Non-pigmented ciliary epithelial cell (primary cell): ENCODE data around the gene LYPLA2.
"Not testable (repeated sequence)": the region's sequence is repeated elsewhere in the genome, so short reads cannot be mapped to it uniquely, and the experiment has no call there.

Experiments used
- DNase-seq: peaks from one replicate; pipeline ENCODE4 v3.0.0-alpha.2; 2010; ENCODE audit warnings: low read depth

LYPLA2 gene

DNA sequence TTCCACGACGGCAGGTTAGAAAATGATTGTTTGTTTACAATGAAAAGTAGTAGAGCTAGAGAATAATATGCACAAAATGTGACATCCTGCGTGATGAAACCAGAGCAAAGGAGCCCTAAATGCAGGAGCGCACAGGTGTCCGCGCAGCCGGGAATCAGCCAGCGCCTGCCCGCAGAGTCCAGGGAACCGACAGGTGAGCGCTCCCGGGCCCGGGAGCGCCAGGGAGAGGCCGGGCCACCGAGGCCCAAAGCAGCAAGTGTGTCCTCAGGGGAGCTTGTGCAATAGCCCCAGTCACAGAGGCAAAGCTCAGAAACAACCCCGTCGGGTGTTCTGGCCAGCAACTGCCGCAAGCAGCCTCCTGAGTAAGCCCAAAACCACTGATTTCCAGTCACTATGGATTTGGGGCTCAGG, 10.4 kb downstream of the LYPLA2 start:
- DNase-seq = no peak

DNA sequence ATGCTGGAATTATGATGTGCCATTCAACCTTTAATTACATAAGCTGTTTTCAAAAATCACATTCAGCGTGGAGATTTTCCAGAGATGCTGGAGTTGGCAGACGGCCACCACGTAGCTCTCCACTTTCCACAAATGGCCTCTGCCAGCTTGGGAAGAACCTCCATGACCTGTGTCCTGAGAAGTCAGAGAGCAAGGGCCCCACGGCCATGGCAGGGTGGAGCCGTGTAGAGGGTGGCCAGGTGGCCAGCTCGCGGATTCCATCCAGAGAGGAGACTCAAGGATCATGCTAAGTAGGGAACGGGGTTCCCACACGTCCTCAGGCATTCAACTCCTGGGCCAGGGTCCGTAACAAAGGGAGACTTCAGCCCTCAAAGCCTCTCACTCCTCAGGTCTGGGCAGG, 10.9 kb downstream of the LYPLA2 start:
- DNase-seq = no peak

- not testable (repeated sequence) for DNase-seq
Observed at GRCh38 chr1:23802809-23803342, 11.9 kb downstream of the LYPLA2 start.

- no peak for DNase-seq
Observed at GRCh38 chr1:23803674-23804073, 12.7 kb downstream of the LYPLA2 start.

DNA sequence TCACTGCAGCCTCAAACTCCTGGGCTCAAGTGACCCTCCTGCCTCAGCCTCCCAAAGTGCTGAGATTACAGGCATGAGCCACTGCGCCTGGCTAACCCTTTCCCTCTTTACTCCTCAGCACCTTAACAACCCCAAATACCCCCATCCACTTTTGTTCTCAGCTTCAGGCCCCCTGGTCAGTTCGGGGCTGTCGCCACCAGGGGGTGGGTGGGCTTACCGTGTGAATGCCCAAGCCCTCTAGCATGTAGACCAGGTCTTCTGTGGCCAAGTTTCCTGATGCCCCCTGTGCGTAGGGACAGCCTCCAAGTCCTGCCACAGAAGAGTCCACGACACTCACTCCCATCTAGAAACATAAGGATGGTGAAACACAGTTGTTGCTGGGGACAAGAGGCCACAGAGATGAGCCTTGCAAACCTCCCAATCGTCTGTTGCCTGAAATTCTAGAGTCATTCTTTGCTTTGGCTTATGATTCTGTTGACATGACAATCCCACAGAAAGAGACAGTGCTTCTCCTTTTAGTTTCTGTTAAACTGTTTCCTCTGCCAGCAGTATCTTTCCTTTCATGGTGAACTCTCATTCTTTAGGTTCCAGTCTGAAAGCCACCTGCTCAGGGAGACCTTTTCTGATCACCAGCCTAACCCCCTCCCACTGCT, 13.4 kb downstream of the LYPLA2 start:
- no peak for DNase-seq

GRCh38 chr1:23805025-23805424, 14.1 kb downstream of the LYPLA2 start:
- no peak for DNase-seq

GRCh38 chr1:23806280-23806679, 15.3 kb downstream of the LYPLA2 start:
- no peak for DNase-seq

DNA sequence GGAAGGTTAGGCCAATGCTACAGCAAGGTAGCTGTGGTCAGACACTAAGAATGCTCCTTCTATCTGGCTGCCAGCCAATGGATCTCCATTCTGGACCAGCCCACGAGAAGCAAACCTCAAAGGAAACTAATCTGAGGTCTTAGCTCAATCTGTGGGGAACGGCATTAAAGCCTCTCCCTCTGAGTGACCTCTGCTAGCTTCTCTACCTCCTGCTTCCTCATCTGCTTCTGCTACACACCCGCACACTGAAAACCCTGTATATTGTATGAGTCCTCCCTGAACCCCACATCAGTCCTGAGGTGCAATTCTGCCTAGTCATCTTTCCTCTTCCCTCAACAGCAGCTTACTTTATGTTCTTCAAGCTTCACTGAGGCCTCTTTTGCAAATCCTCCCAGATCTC, 16.5 kb downstream of the LYPLA2 start:
- no peak for DNase-seq

GRCh38 chr1:23809751-23810171, 18.8 kb downstream of the LYPLA2 start:
- DNase-seq = no peak

GRCh38 chr1:23810818-23811540, 20.0 kb downstream of the LYPLA2 start:
- DNase-seq = no peak

DNA sequence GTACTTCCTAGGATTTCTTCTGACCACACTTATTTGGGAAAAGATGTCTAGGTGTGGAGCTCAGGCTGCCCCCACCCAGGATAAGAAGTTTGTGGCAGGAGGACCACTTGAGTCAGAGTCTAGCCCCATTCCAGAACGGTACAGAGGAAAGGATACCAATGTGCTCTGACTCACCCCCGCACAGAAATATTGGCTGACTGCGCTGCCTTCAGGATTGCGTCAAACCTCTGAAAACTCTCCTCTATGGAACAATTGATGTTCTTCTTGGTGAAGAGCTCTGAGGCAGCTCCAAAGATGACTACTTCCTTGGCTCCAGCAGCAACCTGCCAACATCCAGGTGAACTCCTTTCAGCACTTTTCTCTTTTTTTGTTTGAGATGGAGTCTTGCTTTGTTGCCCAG, 23.1 kb downstream of the LYPLA2 start:
- DNase-seq = no peak

GRCh38 chr1:23816361-23816760, 25.4 kb downstream of the LYPLA2 start:
- DNase-seq = no peak

DNA sequence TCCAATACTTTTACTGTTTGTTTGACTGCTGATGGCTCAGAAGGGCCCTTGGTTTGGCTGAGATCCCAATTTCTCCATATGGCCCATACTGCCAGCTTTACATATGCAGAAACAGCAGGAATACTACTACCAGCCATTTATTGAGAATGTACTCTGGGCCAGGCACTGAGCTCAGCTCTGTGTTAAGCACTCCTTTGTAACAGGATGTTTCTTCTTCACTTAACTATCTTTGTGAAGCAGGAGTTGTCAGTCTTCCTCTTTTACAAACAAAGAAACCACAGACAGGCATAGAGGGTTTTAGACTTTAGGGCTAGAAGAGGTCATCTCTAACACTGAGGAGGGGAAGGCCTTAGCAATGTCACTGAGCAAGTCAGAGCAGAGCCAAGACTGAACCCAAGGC, 26.0 kb downstream of the LYPLA2 start:
- no peak for DNase-seq

- DNase-seq = no peak
Observed at GRCh38 chr1:23817633-23818032, 26.7 kb downstream of the LYPLA2 start.

DNA sequence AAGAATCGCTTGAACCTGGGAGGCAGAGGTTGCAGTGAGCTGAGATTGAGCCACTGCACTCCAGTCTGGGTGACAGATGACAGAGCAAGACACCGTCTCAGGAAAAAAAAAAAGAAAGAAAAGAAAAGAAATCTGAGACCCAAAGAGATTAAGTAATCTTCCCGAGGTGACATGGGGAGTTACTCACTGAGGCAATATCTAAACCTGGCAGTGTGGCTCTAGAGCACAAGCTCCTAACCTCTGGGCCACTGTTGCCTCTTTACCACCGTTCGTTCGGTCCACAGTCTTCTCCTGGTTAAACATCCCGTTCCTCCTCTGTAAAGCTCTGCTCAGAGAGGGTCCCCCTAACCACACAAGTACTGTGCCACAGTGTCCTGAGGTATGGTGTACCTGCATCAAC, 32.8 kb downstream of the LYPLA2 start:
- DNase-seq = no peak

GRCh38 chr1:23824711-23825075, 33.7 kb downstream of the LYPLA2 start:
- no peak for DNase-seq

- peak; percentile 43 for DNase-seq
Observed at GRCh38 chr1:23825076-23825761, 34.3 kb downstream of the LYPLA2 start, which contains the start of gene HMGCL. TSS of gene HMGCL (minus strand) at chr1:23825429. CDS start at chr1:23825415, 14 bp downstream.

- DNase-seq = no peak
Observed at GRCh38 chr1:23825762-23826522, 35.0 kb downstream of the LYPLA2 start.

DNA sequence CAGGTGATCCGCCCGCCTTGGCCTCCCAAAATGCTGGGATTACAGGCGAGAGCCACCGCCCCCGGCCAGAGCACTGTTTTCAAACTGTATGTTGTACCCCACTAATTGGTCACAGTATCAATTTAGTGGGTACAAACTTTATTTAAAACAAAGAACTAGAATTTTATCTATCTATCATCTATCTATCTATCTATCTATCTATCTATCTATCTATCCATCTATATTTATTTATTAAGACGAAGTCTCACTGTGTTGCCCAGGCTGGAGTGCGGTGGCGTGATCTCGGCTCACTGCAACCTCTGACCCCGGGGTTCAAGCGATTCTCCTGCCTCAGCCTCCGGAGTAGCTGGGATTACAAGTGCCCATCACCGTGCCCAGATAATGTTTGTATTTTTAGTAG, 35.6 kb downstream of the LYPLA2 start:
- DNase-seq = not testable (repeated sequence)

- DNase-seq = no peak
Observed at GRCh38 chr1:23827717-23828116, 36.8 kb downstream of the LYPLA2 start.

DNA sequence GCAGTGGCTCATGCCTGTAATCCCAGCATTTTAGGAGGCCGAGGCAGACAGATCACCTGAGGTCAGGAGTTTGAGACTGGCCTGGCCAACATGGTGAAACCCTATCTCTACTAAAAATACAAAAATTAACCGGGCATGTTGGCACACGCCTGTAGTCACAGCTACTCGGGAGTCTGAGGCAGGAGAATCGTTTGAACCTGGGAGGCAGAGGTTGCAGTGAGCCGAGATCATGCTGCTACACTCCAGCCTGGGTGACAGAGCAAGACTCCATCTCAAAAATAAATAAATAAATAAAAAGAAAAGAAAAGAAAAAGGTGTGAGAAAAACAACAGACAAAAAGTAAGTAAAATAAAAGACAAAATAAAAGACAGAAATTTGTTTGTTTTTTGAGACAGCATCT, 43.2 kb downstream of the LYPLA2 start:
- DNase-seq = not testable (repeated sequence)

DNA sequence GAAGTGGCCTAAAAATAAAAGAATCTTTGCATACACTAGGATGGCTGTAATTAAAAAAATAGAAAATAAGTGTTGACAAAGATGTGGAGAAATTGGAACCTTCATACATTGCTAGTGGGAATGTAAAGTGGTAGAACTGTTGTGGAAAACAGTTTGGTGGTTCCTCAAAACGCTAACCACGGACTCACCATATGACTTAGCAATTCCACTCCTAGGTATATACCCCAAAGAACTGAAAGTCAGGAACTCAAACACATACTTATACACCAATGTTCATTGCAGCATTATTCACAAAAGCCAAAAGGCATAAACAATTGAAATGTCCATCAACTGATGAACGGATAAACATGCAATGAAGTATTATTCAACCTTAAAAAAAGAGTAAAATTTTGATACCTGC, 45.1 kb downstream of the LYPLA2 start:
- DNase-seq = no peak
